GM19043 (cell line): ENCODE data around the gene BBIP1.
"Not testable (repeated sequence)": the region's sequence is repeated elsewhere in the genome, so short reads cannot be mapped to it uniquely, and the experiment has no call there.

Experiments used
- ATAC-seq: cut with Tn5 transposase; IDR thresholded peaks from one replicate; pipeline ENCODE4 v1.9.1; 2021; ENCODE audit warnings: low read depth; ENCODE audit not compliant: unreplicated experiment

BBIP1 gene

GRCh38 chr10:110923856-110924493 is 5.0 kb upstream of the BBIP1 start:
- ATAC-seq: peak; percentile 34

- peak; percentile 27 for ATAC-seq
Measured at GRCh38 chr10:110919971-110920881, 1.2 kb upstream of the BBIP1 start.

GRCh38 chr10:110919349-110919931 is 460 bp upstream of the BBIP1 start, which contains the start of gene SHOC2:
TSS of gene SHOC2 (plus strand) at chr10:110919604. CDS start at chr10:110964359, 44,755 bp downstream.
- peak; percentile 1 for ATAC-seq

- ATAC-seq: peak; percentile 49
Measured at GRCh38 chr10:110918269-110918642, 724 bp downstream of the BBIP1 start.

- no peak for ATAC-seq
Measured at GRCh38 chr10:110916554-110917346, 2.2 kb downstream of the BBIP1 start.

GRCh38 chr10:110915600-110915999 is 3.4 kb downstream of the BBIP1 start:
- not testable (repeated sequence) for ATAC-seq

GRCh38 chr10:110915035-110915434 is 3.9 kb downstream of the BBIP1 start:
- no peak for ATAC-seq

- ATAC-seq: no peak
Measured at GRCh38 chr10:110914431-110914830, 4.5 kb downstream of the BBIP1 start.

- no peak for ATAC-seq
Measured at GRCh38 chr10:110912374-110912773, 6.6 kb downstream of the BBIP1 start.

GRCh38 chr10:110910138-110910537 is 8.8 kb downstream of the BBIP1 start:
- ATAC-seq: no peak

- no peak for ATAC-seq
Measured at GRCh38 chr10:110903280-110904278, 15.4 kb downstream of the BBIP1 start.

GRCh38 chr10:110901954-110902819 is 16.8 kb downstream of the BBIP1 start:
- no peak for ATAC-seq

GRCh38 chr10:110900983-110901382 is 18.0 kb downstream of the BBIP1 start:
- ATAC-seq: no peak

- ATAC-seq: no peak
Measured at GRCh38 chr10:110898391-110898790, 20.6 kb downstream of the BBIP1 start.

- no peak for ATAC-seq
Measured at GRCh38 chr10:110897184-110897583, 21.8 kb downstream of the BBIP1 start.

GRCh38 chr10:110893559-110894179 is 25.3 kb downstream of the BBIP1 start:
- peak; percentile 67 for ATAC-seq

GRCh38 chr10:110892602-110893288 is 26.2 kb downstream of the BBIP1 start:
- ATAC-seq: no peak
